Fibroblast of skin of scalp (primary cell): Measurements from ENCODE around the gene ST6GALNAC3.

Experiments
- DNase-seq: peaks from one replicate; pipeline ENCODE4 v3.0.0-alpha.2; 2013

The ST6GALNAC3 gene

DNA sequence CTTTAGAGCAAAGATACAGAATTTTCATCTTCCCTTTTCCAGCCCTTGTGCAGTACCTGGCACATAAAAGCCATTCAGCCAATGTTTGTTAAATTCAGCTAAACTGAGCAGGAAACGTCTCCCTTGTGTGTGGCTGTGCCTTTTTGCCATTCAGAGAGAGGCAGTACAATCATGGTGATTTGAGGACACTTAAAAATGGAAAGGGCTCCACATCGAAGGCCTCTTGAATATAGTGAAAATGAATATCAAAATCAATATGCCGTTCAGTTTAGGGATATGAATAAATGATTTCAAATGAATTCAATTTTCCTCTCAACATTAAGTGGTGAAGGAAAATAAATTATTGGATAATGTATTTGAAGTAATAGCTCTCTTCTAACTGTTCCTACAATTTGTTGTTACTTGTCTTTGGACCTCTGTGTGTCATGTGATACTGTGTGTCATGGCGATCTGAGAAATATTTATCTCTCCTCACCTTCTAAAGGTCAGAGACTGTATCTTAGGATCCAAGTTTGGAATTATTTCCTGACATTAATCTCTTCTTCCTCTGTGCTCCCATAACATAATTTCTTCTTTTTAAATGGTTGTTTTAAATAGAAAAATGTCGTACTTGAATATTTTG is 437.1 kb downstream of the ST6GALNAC3 start:
- no peak for DNase-seq

DNA sequence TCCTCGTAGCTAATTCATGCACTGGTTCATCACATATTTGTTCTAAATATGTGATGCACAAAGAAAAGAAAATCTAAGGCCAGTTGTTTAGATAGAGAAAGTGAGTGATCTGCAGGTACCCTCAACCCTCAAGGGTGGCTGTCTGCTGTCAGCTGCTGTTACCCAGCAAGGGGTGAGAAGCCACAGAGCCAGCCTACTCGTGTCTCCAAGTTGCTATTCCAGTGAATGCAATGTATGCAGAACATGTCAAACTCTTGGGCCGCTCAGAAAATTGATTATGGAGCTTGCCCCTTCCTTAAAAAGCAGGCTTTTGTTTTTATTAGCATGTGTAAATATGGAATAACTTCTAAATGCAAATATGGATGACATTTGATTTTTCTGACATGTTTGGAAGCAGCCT is 456.4 kb downstream of the ST6GALNAC3 start:
- no peak for DNase-seq

DNA sequence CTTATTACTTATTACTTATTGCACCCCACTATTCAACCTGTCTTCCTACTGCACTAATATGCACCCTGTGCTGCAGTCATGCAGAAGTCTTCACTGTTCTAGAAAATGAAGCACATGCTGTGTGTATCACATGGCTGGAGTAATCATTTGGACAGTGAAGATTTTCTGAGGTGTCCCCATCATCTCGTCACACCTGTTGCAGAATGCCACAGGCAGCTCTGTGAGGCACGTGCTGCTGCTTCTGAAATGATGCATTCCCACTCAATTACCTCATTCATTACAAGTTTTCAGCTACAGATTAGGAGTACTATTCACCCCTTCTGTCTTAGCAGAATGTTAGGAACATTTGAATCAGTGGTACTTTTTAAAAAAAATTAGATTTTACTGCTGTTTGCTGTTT is 467.1 kb downstream of the ST6GALNAC3 start:
- DNase-seq = no peak

DNA sequence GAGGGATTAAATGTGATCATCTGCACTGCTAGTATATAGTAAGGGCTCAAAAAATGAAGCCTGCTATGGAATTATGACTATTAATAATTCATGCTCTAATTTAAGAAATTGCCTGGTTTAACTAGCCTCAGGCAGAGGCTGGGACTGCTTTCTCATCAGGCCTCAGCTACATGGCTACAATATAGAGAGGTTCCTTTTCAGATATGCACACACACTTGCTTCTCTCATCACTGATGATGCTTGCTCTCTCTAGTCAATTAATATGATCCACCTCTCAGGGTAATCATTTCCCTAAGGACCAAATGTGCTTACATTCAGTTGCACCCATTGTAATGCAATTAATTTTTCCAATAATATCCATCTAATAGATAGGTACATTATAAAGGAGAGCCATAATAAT is 467.8 kb downstream of the ST6GALNAC3 start:
- DNase-seq = no peak

DNA sequence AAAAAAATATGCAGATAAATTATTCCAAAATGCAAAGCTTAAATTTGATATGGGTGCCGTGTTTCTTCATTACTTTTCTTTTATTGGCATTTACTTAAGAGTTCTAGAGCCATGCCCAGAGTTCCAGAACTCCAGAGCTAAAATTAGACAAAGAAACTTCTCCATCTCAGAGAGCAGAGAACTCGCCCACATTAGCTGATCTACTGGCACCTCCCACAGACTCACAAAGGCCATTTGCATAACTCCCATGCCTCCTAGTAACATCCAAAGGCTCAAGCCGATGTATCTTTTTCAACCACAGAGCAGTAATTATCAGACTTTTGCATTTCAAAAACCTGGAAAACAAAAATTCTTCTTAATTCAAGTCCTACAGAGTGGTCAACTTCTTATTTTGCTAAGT is 468.9 kb downstream of the ST6GALNAC3 start:
- DNase-seq = no peak

DNA sequence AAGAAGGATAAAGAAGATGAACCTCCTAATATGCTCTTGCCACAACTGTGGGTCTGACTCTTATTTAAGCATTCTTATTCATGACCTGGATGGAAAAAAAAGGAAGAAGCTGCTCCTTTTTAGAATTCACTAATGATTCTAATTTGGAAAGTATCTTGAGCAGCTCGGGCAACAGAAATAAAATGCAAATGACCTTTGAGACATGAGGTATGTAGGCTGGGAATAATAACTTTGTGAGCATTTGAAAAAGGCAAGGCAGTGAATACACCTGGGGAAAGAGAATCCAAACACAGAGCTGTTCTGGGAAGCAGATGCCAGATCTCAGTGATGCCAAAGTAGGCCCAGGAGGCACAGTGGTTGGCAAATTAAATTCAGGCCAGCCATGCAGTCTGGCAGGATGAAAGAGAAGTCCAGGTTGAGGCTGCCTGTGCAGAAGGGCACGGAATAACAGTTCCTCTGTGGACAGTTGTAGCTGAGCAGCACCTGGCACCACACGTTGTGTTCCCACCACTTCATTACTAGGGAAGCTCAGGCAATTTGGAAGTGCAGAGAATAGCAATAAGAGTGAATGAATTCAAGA is 471.9 kb downstream of the ST6GALNAC3 start:
- no peak for DNase-seq

DNA sequence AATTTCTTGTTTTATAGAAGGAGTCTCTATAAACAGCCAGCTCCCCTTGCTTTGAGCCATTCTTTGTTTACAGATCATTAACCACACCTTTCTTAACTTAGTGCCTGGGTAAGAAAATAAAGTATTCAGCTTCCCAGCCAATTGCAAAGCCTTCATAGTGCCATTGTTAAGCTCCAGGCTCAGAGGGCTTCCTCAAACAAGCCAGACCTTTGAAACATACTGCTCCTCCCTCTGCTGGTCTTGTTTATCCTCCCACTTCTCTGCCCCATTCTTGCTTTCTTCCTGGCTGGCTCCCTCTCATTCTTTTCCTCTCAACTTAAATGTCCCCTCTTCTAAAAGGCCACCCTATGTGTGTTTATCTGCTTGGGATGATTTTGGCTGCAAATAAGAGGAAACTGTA is 473.4 kb downstream of the ST6GALNAC3 start:
- no peak for DNase-seq

DNA sequence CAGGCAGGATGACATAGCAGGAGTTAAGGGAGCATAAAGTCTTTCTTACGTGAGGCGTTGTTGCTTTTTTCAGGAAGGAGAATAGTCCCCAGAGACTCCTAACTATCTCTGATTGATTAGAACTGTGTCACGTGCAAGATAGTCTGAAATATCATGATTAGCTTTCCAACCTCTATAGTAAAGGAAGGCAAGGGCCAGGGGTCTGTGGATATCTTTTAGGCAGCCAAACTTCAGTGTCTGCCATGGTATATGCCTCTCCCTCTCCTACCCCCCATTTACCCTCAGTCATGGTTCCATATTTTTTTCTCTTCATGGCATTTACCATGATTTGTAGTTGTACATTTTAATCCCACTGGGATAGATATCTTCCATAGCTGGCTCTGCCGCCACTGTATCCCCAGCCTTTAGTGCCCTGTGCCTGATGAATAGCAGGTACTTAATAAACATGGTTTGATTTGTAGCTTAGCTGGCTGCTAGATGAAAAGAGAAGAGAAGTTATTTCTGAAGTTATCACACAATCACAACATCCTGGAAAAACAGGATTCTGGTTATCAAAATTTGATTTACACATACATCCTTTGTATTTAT is 474.1 kb downstream of the ST6GALNAC3 start:
- no peak for DNase-seq

DNA sequence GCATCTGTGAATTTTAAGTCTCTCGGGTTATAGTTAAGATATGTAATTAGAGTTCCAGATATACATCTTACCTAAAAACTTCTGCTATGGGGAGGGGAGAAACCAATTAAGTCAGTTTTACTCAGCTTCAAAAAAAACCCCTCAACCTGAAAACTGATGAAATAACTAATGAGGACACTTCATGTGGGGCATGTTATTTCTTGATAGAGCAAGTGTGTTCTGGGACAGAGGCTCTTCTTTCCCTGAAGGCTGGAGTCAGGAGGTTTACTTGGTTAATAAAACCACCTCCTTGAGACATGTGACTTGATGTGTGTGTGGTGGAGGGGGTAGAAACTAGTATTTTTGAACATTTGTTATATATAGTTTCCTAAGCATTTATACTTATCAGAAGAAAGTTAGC is 479.7 kb downstream of the ST6GALNAC3 start:
- no peak for DNase-seq

DNA sequence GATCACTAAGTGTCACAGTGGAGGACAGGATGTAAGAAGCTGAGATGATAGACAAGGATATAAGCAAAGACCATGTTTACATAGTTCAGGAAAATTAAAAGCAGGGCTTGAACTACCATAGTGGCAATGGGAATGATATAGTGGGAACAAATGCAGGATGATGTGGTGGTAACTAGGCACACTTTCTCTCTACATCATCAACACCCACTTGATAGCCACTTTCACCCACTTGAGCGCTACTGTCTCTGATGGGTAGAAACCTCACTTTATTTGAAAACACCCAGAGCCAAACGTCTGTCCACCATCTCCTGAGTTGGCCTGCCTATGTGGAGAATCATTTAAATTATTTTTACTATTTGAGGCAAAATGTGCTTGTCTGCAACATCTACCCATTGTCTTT is 487.7 kb downstream of the ST6GALNAC3 start:
- no peak for DNase-seq

DNA sequence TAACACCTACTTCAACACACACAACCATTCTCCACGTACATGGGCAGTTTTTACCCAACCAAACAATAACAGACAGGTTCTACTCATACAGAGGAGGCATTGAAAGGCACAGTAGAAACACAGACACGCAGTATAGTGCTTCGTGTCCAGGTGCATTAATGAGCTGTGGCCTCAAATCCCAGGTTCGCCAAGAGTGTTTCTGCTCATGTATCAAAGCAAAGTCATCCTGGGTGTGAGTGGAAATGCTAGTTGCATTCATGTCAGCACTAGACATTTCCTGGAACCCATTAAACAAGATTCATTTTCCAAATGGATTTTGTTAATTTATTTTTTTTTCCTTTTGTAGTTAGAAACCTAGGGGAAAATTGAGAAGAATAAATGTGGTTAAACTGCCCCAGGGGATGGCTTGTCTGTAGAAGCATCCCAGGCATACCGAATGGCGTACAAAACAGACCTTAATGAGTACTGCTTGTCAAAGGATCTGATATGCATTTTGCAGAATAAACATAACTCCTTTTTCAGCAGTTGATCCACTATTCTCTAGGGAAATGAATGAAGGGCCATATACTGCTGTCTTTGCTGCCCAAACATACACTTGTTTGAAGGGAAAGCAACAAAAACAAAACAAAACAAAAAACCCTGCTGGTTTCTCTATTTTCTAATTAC is 494.2 kb downstream of the ST6GALNAC3 start:
- no peak for DNase-seq

DNA sequence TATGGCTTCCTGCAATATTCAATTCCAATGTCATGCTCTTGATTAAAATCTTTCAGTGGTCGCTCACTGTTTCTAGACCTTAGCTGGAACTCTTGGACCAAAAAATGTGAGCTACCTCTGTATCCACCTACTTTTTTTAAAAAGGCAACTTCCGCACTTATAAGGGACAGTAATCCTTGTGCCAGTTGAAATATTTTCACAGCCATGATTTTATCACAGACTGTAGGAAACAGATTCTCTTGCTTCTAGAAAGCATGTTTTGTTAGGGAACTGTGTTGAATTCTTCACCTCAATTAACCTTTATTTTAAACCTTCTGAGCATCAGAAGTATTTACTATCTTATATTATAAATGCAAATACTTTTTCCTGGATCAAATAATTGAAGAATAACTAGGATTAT is 496.7 kb downstream of the ST6GALNAC3 start:
- DNase-seq = no peak

DNA sequence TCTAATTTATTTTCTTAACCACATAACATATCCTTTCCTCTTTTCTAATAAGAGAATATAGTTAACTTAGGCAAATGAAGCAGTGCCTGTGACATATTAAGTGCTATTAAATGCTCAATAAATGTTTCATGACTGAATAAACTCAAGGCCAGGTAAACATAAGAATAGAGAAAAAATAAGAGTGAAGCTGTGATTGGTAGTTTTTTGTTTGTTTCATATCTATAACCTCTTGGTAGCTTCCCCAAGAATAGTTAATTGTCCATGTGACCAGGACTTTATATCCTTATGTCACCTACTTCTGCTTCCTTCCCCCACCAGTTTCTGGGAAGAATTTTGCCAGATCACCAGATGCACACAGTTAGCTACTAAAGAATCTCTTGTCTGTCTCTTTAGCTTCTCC is 497.7 kb downstream of the ST6GALNAC3 start:
- no peak for DNase-seq

DNA sequence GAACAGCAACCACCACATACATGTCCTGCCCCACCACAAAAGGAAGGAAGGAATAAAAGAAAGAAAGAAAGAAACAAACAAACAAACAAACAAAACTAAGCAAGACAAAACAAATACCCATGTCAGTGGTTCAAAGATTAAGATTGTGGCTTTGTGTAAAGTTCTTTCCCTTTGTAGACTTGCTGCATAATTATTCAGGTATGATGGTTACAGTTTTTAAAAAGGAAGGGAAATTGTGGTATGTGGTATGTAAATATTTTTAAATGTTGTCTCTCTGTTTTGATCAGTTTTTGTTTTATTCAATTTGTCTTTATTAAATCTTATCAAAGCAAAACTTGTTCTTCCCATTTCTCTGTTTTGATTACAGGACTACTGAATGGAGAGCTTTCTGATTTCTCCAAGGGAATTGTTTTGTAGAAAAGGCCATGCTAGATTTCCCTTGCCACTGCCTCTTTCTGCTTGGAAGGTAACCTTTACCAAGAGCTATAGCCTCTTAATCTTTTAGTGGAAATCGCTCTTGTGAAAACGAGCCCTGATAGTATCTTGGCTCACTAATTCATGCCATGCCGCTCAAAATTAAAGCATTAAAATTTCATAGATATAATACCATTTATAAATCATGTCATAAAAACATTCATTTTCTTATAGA is 502.5 kb downstream of the ST6GALNAC3 start:
- DNase-seq = no peak

DNA sequence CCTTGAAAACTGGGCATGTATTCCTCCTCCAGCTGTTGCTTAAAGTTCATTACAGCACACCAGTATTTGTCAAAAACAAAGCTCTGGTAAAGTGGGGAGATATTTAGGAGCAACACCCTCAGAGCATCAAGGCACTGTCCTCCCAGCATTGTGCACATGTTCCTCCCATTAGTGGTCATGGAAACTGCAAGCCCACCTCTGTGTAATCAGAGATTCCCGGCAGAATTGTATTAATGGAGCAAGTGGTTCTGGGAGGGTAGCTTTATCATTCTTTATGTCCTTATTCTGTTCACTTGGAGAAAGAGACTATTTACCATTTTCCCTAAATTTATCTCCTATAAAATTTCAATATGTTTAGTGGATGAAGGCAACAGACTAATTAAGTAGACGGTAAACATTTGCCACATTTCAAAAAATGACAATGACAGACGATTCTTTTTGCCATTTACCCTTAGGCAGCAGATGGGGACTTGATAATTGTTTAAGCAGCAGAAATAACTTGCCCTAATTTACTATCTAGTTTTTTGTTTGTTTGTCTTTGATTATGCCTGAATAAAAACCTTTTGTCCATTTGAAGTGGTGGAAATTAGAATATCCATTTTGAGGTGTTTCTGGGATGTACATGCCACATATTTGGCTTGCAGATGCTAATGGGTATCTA is 503.1 kb downstream of the ST6GALNAC3 start:
- no peak for DNase-seq

DNA sequence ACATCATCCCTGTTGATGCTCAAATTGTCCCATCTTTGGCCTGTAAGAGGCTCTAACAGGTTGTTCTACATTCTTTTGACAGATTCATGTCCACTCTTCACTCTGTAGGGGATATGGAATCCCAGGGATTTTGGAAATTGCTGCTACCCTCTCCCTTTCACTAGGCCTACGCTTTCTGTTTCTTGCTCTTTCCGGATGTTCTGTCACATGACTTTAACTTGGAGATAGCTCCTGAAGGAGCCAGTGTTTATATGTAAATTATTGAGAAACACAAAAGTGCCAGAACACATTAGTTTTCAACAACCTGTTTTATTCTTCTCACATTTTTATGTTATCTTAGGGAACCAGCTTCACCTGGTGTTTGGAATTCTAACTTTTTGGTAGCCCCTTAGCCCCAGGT is 505.7 kb downstream of the ST6GALNAC3 start:
- DNase-seq = no peak

DNA sequence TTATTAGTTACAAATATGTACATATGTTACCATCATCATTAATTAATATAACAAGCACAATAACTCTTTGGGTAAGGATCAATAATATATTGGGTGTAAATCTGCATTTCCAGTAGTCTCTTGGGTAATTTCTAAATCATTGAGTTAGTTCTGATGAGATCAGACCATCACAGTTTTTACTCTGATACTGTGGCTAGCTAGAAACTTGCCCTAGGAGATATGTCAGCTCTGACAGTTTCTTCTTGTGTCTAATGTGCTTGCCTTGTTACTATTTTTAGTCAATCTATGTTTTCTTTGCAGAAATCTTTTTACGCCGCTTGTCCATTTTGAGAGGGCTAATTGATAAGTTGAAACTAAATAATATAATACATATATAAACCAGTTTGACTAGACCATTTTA is 507.2 kb downstream of the ST6GALNAC3 start:
- no peak for DNase-seq

DNA sequence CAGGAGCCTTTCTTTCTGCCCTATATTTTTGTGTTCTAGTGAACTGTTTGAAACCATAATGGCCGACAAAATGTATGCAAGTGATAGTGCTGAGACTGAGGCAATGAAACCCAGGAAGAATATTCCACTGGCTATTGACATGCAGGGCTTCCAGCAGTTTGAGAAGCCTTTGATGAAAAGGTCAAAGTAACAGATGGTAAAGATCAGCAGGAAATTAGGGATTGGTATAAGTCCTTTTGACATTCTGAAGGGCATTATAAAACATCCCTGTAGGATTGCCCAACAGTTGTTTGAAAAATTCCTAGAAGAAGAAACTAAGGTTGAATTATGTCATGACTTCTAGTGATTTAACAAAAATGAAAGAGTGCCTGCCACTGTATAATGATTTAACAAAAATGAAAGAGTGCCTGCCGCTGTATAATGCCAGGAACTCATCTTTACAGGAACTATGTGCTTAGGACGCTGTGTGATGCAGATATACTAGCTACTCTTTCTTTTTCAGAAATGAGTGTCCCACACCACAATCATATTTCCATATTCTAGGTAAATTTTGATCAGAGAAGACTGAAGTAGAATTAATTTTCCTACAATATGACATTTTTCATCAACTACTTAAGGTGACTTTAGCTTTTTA is 508.8 kb downstream of the ST6GALNAC3 start:
- no peak for DNase-seq

DNA sequence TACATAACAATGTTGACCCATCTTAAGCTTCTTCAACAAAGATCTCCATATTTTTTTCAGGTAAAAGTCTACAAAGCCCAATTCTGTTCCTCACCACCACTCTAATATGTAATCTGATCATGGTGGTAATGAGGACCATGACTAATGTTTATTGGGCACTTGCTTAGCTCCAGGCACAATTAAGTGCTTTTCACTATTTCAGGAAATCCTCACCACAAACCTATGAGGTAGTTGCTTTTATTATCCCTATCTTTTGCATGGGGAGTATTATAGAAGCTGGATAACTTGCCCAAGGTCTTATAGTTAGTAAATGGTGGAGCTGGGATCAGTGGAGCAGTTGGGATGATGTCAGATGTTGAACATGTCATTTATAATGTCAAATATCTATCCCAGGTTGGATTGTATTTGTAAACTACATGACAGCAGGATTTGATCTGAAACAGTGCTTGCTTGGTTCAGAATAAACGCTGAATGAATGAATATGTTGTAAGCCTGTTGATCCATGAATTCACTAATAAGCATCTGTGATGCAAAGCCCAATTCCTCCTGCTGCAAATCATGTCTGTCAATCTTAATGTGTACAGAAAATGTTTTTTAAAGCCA is 509.4 kb downstream of the ST6GALNAC3 start:
- DNase-seq = no peak

DNA sequence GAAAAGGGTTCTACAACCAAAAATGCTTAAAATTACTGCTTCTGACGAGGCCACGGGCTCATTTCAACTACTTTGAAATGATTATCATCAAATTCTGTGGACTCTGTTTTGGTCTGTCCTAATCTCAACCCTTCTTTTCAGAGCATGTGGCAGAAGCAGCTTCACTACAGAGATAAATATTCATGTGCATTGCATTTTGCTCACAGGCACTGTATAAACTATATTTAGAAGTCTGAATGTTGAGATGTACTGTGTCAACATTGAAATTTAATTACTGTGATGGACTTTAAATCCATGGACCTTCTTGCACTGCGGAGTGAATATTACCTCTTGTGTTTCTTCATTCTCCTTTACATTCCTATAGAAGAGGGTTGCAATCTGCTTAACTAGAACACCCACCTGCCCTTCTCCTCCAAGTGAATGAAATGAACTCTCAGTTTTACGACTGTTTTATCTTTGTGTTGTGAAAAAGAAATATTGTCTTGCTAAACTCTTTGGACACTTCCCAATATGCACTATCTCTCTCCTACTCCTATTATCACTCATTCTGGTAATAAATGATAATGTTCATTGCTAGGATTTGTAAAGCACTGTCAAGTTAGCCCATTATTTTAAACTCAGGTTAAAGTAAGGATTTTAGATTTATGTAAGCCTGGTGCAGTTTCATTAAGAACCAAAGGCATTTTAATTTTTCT is 511.6 kb downstream of the ST6GALNAC3 start:
- no peak for DNase-seq

DNA sequence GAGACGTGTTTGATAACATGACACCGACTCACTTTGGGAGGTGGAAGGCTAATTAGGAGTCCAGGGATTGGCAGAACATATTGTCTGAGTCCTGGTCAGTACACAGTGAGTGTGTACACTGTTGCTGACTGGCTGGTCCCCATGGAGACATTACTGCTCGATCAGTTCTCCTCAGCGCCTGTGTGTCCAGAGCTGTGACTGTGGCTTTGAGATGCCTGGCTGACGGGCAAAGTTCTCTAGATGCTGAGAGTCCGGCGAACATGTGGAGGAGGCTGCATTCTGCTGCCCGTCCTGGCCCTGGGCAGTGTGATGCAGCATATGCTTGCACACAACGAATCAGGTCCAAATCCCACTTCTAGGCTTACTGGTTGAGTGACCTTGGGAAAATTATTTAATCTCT is 512.7 kb downstream of the ST6GALNAC3 start:
- DNase-seq = no peak
